Measurements from ENCODE around the gene KRTAP26-1.

DNA sequence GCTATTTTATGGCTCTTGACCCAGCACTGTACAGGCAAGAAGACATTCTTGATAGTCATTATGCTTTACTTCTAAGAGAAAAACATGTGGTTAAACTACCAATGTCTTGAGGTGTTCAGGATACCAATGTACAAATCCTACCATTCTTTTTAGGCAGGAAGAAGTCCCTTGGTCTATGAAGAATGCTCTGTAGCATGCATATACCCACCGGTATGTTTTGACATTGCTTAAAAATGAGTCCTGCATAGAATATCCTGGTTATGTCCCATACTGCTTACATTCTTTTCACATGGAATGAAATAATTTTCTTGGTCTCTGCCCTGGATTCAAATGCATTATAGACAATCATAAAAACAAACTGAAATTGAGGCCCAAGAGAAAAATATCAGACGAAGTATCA, 12.6 kb upstream of the KRTAP26-1 start:
- TF ChIP-seq, protein P1, sequence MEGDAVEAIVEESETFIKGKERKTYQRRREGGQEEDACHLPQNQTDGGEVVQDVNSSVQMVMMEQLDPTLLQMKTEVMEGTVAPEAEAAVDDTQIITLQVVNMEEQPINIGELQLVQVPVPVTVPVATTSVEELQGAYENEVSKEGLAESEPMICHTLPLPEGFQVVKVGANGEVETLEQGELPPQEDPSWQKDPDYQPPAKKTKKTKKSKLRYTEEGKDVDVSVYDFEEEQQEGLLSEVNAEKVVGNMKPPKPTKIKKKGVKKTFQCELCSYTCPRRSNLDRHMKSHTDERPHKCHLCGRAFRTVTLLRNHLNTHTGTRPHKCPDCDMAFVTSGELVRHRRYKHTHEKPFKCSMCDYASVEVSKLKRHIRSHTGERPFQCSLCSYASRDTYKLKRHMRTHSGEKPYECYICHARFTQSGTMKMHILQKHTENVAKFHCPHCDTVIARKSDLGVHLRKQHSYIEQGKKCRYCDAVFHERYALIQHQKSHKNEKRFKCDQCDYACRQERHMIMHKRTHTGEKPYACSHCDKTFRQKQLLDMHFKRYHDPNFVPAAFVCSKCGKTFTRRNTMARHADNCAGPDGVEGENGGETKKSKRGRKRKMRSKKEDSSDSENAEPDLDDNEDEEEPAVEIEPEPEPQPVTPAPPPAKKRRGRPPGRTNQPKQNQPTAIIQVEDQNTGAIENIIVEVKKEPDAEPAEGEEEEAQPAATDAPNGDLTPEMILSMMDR (conservative IDR thresholded peaks at IDR 0.05; ENCODE audit: low read length) = no peak
- TF ChIP-seq EZH2phosphoT487 (IDR thresholded peaks at IDR 0.05; ENCODE audit: borderline replicate concordance) = no peak
